Pancreas (tissue), 10 donors: ENCODE measurements around the gene IRAG1. TPM values are rescaled to one million over a fixed set of nuclear protein-coding genes. Genes with fewer than 3 reads are reported as not detected.

ENCODE experiments used
- ATAC-seq, 4 donors: fragments of 200-7000 bp; cut with Tn5 transposase; one replicate each; pipeline versions ENCODE4 v1.8.0 to v1.9.1; 2020; ENCODE audit warnings: mild to moderate bottlenecking in 4 of 4, moderate library complexity in 4 of 4
- DNase-seq, 6 donors: peaks; one replicate each; pipeline ENCODE4 v3.0.0-alpha.2; 2020
- FAIRE-seq: peaks from 2 replicates; lab custom pipeline; 2012; peaks lifted over from hg19 to GRCh38; lab: Jason Lieb, UNC
- H3K27ac ChIP-seq, 4 donors: fragments of 200-600 bp; sonication (generic); 1 replicate in 3 of 4; 2 replicates in 1 of 4; pipeline versions ENCODE4 v1.5.0 to v1.8.0; 2020
- H3K27me3 ChIP-seq, 4 donors: fragments of 200-600 bp; one replicate each; pipeline ENCODE4 v1.8.0; 2021
- H3K36me3 ChIP-seq, 3 donors: fragments of 200-600 bp; sonication (generic) in 1 of 3; one replicate each; pipeline versions ENCODE4 v1.5.0 to v1.8.0; 2020 to 2021
- H3K4me1 ChIP-seq, 3 donors: fragments of 200-600 bp; one replicate each; pipeline ENCODE4 v1.8.0; 2021
- H3K4me3 ChIP-seq, 4 donors: fragments of 200-600 bp; sonication (generic) in 2 of 4; one replicate each; pipeline versions ENCODE4 v1.5.0 to v1.8.0; 2020 to 2021
- H3K9me3 ChIP-seq, 4 donors: fragments of 200-600 bp; one replicate each; pipeline ENCODE4 v1.8.0; 2021
- WGBS, 2 donors: extraction: QIAGEN DNeasy Blood & Tissue Kit; methylation state at CpG; one replicate each; pipeline ENCODE4 v1.1.7; 2013; 5-methylcytosine and 5-hydroxymethylcytosine counted together
- intact Hi-C, 3 donors: fragments of 100-400 bp; cut with DNase I; formaldehyde crosslinking; loops; one replicate each; pipeline versions ENCODE4 v1.11.1 to v1.14.2; 2022
- polyA plus RNA-seq, 2 donors: library from polyadenylated mRNA; stranded (reverse); fragments of 200-250 nt; gene quantifications; one replicate each; pipeline ENCODE4 v1.2.3, GENCODE V29; 2013
- total RNA-seq, 6 donors: library from RNA; stranded (reverse); fragmentation: NEBNext Ultra II Directional in 4 of 6; extraction: Animal tissue kit (Norgen Biotek cat#: 25700) in 4 of 6; gene quantifications; one replicate each; pipeline versions ENCODE4 v1.2.1 to v1.2.4, GENCODE V29; 2021 to 2023
- TF ChIP-seq, protein P1 (sequence below), 4 donors: fragments of 200-600 bp; sonication (generic) in 3 of 4; IDR thresholded peaks; one replicate each; pipeline versions ENCODE4 v1.5.0 to v1.8.0; 2021; ENCODE audit warnings: antibody characterized with exemption in 4 of 4
- donor health status: healthy with polysubstance abuse.
- donor health status: DM: no; HTN: no; CAD: no; lungs with moderate emphysema.
- donor health status: DM: no; HTN: no; CAD: no.
- donor health status: control.
- donor health status: control.
- donor health status: Bipolar disorder and iron deficiency.
- donor health status: DM: yes; HTN: yes; CAD: no.
- donor health status: DM: no; HTN: no; CAD: no.
- donor health status: DM: no; HTN: no; CAD: no.
- donor health status: DM: yes; HTN: yes; CAD: no.

IRAG1 gene, protein sequence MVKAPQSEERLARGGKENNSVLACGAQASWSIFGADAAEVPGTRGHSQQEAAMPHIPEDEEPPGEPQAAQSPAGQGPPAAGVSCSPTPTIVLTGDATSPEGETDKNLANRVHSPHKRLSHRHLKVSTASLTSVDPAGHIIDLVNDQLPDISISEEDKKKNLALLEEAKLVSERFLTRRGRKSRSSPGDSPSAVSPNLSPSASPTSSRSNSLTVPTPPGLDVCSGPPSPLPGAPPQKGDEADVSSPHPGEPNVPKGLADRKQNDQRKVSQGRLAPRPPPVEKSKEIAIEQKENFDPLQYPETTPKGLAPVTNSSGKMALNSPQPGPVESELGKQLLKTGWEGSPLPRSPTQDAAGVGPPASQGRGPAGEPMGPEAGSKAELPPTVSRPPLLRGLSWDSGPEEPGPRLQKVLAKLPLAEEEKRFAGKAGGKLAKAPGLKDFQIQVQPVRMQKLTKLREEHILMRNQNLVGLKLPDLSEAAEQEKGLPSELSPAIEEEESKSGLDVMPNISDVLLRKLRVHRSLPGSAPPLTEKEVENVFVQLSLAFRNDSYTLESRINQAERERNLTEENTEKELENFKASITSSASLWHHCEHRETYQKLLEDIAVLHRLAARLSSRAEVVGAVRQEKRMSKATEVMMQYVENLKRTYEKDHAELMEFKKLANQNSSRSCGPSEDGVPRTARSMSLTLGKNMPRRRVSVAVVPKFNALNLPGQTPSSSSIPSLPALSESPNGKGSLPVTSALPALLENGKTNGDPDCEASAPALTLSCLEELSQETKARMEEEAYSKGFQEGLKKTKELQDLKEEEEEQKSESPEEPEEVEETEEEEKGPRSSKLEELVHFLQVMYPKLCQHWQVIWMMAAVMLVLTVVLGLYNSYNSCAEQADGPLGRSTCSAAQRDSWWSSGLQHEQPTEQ
- 1 to 10 TPM in 5 of 6 donors, under 1 TPM in 1; 0.59 to 5.7 (median 2.0) TPM for total RNA-seq
- polyA plus RNA-seq = 1 to 10 TPM; 1.7 to 2.3 TPM

- FAIRE-seq (no peak), DNase-seq (peak in 1 of 6 donors; percentile 47), ATAC-seq (peak in 2 of 4 donors; percentile 29 to 59)
- Histone ChIP-seq H3K9me3 (no peaks in the 10 kb centered on the region), H3K27me3 (no peaks in the 10 kb centered on the region), H3K4me1 (no peaks in the 10 kb centered on the region), H3K27ac (no peak within 1 kb of the TSS), H3K4me3 (peak within 1 kb of the TSS in 1 of 4 donors; percentile 7), H3K36me3 (no peaks in the 10 kb centered on the region)
- intact Hi-C loops = no loop called here
- TF ChIP-seq, protein P1, sequence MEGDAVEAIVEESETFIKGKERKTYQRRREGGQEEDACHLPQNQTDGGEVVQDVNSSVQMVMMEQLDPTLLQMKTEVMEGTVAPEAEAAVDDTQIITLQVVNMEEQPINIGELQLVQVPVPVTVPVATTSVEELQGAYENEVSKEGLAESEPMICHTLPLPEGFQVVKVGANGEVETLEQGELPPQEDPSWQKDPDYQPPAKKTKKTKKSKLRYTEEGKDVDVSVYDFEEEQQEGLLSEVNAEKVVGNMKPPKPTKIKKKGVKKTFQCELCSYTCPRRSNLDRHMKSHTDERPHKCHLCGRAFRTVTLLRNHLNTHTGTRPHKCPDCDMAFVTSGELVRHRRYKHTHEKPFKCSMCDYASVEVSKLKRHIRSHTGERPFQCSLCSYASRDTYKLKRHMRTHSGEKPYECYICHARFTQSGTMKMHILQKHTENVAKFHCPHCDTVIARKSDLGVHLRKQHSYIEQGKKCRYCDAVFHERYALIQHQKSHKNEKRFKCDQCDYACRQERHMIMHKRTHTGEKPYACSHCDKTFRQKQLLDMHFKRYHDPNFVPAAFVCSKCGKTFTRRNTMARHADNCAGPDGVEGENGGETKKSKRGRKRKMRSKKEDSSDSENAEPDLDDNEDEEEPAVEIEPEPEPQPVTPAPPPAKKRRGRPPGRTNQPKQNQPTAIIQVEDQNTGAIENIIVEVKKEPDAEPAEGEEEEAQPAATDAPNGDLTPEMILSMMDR (IDR thresholded peaks at IDR 0.05) = no peak
- WGBS, 2 donors = 63 to 65% methylated on average over 18 of the region's 18 CpGs
Measured at GRCh38 chr11:10693509-10694081, at the start of gene IRAG1. Gene IRAG1, minus strand, starts transcription at chr11:10693755. Its CDS starts 153 bp downstream, at chr11:10693602.

- Histone ChIP-seq H3K27ac (no peak overlapping the region), H3K4me3 (no peak overlapping the region), H3K36me3 (no peaks in the 10 kb centered on the region), H3K27me3 (no peaks in the 10 kb centered on the region), H3K4me1 (no peaks in the 10 kb centered on the region), H3K9me3 (no peaks in the 10 kb centered on the region)
- WGBS, 2 donors = 75 to 85% methylated on average over 9 of the region's 9 CpGs
- ATAC-seq = peak in 2 of 4 donors; percentile 44 to 79
- no peak for DNase-seq
- FAIRE-seq = no peak
- intact Hi-C loops = no loop called here
- TF ChIP-seq, protein P1 (IDR thresholded peaks at IDR 0.05) = no peak
Measured at GRCh38 chr11:10742460-10743208, 49.1 kb upstream of the IRAG1 start.

GRCh38 chr11:10735481-10736475 is 42.2 kb upstream of the IRAG1 start:
- peak overlapping the region in 1 of 4 donors; percentile 2 for H3K4me3 ChIP-seq

More at GRCh38 chr11:10735481-10736475, 42.2 kb upstream of the IRAG1 start:
- intact Hi-C loops = loop anchor here in 2 of 3 donors (5.0 to 10.0 kb wide), 3 partner anchors 331 to 761 kb away; no protein-coding TSS in a partner anchor
- H3K27ac ChIP-seq = no peak overlapping the region
- no peak for FAIRE-seq
- 10% methylated on average over 21 of the region's 21 CpGs for whole genome bisulfite sequencing, 2 donors
- no peaks in the 10 kb centered on the region for H3K9me3 ChIP-seq
- ATAC-seq = peak; percentile 99 to 100 (median 100)
- no peaks in the 10 kb centered on the region for H3K27me3 ChIP-seq
- no peaks in the 10 kb centered on the region for H3K4me1 ChIP-seq
- no peaks in the 10 kb centered on the region for H3K36me3 ChIP-seq
- TF ChIP-seq, protein P1 (IDR thresholded peaks at IDR 0.05) = peak; percentile 93 to 99 (median 95)
- DNase-seq = peak; percentile 82 to 97 (median 91)
